G401 (cell line): ENCODE data around the gene TMEM184A. TPM values are rescaled to one million over a fixed set of nuclear protein-coding genes. Genes with fewer than 3 reads are reported as not detected.

Experiments used
- DNase-seq: peaks from one replicate; pipeline ENCODE4 v3.0.0-alpha.2; 2015; ENCODE audit warnings: low spot score
- in situ Hi-C: cut with HindIII; loops from 2 replicates; pipeline ENCODE4 v1.10.0; 2016; ENCODE audit warnings: low sequenced_read_pairs, mixed read lengths
- total RNA-seq: library from RNA; depleted of rRNA; stranded (reverse); fragments of >200 nt; shearing (Covaris generic); gene quantifications from 2 replicates; pipeline ENCODE4 v1.2.3, GENCODE V29; 2014

TMEM184A gene
- total RNA-seq, 1 experiment from 2014 or later: 1.8 TPM

GRCh38 chr7:1513657-1514095 lies 42.3 kb downstream of the TMEM184A start:
- no peak for DNase-seq
- in situ Hi-C loops: no loop called here

GRCh38 chr7:1512781-1513656 lies 43.0 kb downstream of the TMEM184A start:
- in situ Hi-C loops: no loop called here
- DNase-seq: no peak

DNA sequence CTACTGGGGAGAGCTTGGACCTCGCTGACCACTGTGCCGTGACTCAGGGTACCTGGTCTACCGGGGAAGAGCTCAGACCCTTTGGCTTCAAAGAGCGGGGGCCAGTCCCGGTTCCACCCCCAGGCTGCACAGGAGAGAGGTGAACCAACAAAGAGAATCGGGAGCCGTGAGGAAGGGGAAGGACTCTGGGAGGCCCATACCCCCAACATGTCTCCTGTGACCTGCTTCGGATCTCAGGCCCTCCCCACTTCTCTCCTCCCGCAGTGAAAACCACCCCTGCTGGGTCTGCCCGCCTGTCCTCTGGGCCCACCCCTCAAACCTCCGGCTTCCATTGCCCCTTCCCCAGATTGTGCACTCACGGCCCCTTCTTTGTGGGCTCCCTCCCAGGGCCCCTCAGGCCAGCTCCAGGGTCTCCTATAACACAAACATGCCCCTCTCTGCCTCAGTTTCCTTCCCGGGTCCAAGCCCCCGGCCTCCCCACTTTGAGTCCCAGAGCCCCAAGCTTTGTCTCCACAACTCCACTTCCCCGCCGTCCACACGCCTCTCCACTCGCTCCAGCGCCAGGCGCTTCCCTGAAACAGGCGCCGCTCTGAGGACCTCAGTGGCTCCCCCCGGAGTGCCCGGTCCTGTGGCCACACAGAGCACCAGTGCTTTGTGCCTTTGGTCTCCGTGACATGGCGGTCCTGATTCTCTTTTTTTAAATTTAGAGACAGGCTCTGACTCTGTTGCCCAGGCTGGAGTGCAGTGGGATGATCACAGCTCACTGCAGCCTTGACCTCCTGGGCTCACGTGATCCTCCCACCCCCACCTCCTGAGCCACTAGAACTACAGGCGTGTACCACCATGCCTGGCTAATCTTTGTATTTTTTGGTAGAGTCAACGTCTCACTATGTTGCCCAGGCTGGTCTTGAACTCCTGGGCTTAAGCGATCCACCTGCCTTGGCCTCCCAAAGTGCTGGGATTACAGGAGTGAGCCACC lies 44.3 kb downstream of the TMEM184A start:
- in situ Hi-C loops: no loop called here
- no peak for DNase-seq

- in situ Hi-C loops: no loop called here
- DNase-seq: no peak
These were observed 45.2 kb downstream of the TMEM184A start for GRCh38 chr7:1510780-1511154.

GRCh38 chr7:1509226-1509625 lies 46.8 kb downstream of the TMEM184A start:
- DNase-seq: no peak
- in situ Hi-C loops: no loop called here

DNA sequence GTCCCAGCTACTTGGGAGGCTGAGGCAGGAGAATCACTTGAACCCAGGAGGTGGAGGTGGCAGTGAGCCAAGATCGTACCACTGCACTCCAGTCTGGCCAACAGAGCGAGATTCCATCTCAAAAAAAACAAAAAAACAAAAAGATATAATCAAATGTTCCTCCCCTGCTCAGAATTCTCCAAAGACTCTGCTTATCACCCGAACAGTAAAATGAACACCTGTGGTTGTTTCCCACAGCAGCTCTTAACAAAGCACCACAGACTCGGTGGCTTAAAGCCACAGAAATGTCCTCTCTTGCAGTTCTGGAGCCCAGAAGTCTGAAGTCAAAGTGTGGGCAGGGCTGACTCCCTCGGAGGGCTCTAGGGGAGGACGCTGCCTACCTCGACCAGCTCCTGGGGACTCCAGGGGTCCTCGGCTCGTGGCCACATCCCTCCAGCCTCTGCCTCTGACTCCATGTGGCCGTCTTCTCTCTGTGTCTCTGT lies 47.7 kb downstream of the TMEM184A start:
- no peak for DNase-seq
- in situ Hi-C loops: no loop called here

GRCh38 chr7:1505731-1506550 lies 50.1 kb downstream of the TMEM184A start:
- DNase-seq: peak; percentile 17
- in situ Hi-C loops: no loop called here

- in situ Hi-C loops: no loop called here
- peak; percentile 89 for DNase-seq
These were observed 51.9 kb downstream of the TMEM184A start, which contains the start of gene INTS1 for GRCh38 chr7:1503816-1504775. TSS of gene INTS1 (minus strand) at chr7:1504389. CDS start at chr7:1503960, 429 bp downstream.

DNA sequence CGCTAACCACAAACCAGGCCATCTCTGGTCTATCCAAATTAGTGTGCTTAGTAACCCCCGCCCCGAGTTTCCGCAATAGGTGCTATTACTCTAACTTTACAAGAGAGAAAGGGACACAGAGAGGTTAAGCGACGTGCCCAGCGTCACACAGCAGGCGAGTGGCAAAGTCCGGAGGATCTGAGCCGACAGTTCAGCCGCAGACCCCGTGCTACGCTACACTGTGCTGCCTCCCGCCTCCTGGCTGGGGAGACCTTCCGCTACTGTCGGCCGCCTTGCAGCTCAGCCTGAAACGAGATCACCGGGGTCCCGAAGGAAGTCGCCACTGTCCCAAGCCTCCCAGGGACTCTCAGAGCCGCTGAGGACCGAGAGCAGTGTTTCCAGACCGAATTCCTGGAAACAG lies 52.6 kb downstream of the TMEM184A start:
- in situ Hi-C loops: no loop called here
- DNase-seq: no peak

GRCh38 chr7:1502845-1503244 lies 53.2 kb downstream of the TMEM184A start:
- DNase-seq: no peak
- in situ Hi-C loops: no loop called here

DNA sequence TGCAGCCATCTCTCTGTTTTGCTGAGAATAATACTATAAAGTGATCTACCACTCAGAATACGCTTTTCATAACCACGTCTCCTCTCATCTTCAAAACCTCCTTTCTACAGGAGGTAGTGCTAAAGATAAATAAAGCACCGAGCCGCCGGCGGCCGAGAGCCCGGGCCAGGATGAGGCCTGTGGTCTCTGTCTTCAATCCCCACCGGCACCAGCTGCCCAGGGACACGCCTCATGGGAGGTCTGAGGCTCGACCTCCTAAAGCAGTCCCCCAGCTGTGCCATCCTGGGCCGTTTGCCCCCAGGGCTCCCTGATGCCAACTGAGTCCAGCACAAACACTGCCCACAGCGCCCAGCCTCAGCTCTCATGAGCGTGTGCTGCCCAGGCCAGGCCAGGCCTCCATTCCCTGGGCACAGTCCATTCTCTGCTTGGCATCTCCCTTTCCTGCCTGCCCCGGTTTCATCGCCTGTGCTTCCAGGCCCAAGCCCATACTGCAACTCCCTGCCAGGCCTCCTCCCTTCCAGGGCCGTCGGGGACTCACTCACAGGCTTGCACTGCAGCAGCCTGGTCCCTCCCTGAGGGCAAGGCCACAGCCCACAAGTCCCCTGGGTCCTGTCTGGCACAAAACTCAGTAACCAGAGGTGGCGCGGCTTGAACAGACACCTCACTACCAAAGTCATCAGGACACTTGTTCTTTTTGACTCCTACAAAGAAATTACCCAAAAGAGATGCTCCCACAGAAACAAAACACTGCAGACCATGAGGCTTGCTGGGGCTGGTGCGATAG lies 54.3 kb downstream of the TMEM184A start:
- in situ Hi-C loops: no loop called here
- no peak for DNase-seq

- no peak for DNase-seq
- in situ Hi-C loops: no loop called here
These were observed 55.8 kb downstream of the TMEM184A start for GRCh38 chr7:1500064-1500807.

- DNase-seq: no peak
- in situ Hi-C loops: no loop called here
These were observed 56.5 kb downstream of the TMEM184A start for GRCh38 chr7:1499367-1500029.

DNA sequence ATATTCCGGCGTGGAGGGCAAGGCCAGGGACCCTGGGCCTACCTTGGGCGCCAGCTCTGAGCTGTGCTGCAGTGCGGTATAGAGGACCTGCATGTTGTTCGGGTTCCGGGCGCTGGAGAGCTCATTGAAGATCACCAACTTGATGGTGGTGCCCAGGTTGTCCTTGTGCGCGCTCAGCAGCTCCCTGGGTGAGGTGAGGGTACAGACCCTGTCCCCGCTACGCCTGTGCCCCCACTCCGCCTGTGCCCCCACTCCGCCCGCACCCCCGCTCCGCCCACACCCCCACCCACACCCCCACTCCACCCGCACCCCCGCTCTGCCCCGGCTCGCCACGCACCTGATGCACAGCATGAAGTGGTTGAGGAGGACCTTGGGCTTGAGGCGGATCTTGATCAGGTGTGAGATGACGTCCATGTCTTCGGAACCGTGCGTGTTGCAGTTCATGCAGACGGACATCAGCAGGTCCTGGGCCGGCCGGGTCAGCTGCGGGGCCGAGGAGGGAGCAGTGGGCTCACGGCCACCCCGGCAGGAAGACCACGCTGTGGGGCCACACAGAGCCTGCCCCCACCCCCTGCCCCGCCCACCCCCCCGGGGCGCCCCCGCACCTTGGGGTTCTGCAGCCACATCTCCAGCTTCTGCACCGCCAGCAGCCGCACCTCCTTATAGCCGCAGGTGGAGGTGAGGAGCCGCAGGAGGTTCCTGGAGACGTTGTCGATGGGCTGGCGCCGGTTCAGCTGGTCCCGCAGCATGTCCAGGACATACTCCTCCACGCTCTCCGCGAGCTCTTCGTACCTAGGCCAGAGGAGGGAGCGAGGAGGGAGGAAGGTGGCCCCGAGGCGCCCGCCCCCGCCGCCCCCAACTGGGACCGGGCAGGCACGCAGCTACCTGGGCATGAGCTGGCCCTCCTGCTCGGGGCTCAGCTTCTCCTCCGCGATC lies 57.4 kb downstream of the TMEM184A start:
- DNase-seq: no peak
- in situ Hi-C loops: no loop called here
